Lower leg skin (tissue), 4 donors: ENCODE data around the gene JAG2. TPM values are rescaled to one million over a fixed set of nuclear protein-coding genes. Genes with fewer than 3 reads are reported as not detected.

ENCODE experiments used
- DNase-seq, 2 donors: peaks; one replicate each; pipeline ENCODE4 v3.0.0-alpha.2; 2019; ENCODE audit warnings: low spot score in 2 of 2
- H3K4me3 ChIP-seq: fragments of 200-600 bp; sonication (generic); 2 replicates; pipeline ENCODE4 v1.5.1; 2017; ENCODE audit warnings: mild to moderate bottlenecking, low read depth; ENCODE audit not compliant: poor library complexity, severe bottlenecking
- POLR2A ChIP-seq, 2 donors: fragments of 450-650 bp; IDR thresholded peaks; one replicate each; pipeline ENCODE4 v1.6.1; 2016 to 2017; ENCODE audit warnings: antibody characterized with exemption in 2 of 2, mild to moderate bottlenecking in 1 of 2, moderate library complexity in 1 of 2
- WGBS, 2 donors: methylation state at CpG; one replicate each; pipeline ENCODE4 v1.1.5; 2018; 5-methylcytosine and 5-hydroxymethylcytosine counted together
- intact Hi-C: fragments of 100-400 bp; cut with DNase I; formaldehyde crosslinking; loops from one replicate; pipeline ENCODE4 v1.15.0; 2023; ENCODE audit warnings: low total_unique reads
- total RNA-seq, 4 donors: library from RNA; depleted of rRNA; stranded (reverse); fragments of >200 nt; gene quantifications; one replicate each; pipeline ENCODE4 v1.1.0, GENCODE V29; 2016
- TF ChIP-seq, protein P1 (sequence below), 3 donors: fragments of 450-650 bp; IDR thresholded peaks; one replicate each; pipeline ENCODE4 v1.5.1; 2016; ENCODE audit warnings: antibody characterized with exemption in 3 of 3, mild to moderate bottlenecking in 3 of 3, moderate library complexity in 2 of 3

Gene JAG2
- total RNA-seq, 4 donors from 2014 or later: 50.4 to 96.1 (median 63.1) TPM

DNA sequence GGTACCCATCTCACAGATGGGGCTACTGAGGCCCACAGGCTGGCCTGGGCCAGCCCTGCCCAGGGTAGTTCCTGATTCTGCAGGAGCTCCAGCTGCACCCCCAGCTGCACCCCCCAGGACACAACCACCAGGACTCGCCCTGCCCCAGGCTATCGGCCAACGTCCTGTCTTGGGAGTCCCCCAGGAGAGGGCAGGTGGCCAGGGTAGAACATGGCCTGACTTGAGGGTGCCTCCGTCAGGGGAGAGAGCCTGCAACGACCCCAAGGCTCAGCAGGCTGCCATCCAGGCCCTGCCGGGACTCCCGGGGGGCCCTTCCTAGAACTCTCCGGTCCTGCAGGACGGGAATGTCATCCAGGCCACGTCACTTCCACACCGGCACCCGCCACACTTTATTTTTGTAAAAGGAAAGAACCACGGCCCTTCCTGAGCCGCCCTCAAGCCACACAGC is 15.8 kb downstream of the JAG2 start:
- DNase-seq: no peak
- no peak for TF ChIP-seq POLR2A (IDR thresholded peaks at IDR 0.05)
- TF ChIP-seq, protein P1, sequence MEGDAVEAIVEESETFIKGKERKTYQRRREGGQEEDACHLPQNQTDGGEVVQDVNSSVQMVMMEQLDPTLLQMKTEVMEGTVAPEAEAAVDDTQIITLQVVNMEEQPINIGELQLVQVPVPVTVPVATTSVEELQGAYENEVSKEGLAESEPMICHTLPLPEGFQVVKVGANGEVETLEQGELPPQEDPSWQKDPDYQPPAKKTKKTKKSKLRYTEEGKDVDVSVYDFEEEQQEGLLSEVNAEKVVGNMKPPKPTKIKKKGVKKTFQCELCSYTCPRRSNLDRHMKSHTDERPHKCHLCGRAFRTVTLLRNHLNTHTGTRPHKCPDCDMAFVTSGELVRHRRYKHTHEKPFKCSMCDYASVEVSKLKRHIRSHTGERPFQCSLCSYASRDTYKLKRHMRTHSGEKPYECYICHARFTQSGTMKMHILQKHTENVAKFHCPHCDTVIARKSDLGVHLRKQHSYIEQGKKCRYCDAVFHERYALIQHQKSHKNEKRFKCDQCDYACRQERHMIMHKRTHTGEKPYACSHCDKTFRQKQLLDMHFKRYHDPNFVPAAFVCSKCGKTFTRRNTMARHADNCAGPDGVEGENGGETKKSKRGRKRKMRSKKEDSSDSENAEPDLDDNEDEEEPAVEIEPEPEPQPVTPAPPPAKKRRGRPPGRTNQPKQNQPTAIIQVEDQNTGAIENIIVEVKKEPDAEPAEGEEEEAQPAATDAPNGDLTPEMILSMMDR (IDR thresholded peaks at IDR 0.05): no peak
- H3K4me3 ChIP-seq: no peak overlapping the region
- 73 to 77% methylated on average over 11 to 14 of the region's 14 CpGs for WGBS, 2 donors
- intact Hi-C loops: no loop called here

DNA sequence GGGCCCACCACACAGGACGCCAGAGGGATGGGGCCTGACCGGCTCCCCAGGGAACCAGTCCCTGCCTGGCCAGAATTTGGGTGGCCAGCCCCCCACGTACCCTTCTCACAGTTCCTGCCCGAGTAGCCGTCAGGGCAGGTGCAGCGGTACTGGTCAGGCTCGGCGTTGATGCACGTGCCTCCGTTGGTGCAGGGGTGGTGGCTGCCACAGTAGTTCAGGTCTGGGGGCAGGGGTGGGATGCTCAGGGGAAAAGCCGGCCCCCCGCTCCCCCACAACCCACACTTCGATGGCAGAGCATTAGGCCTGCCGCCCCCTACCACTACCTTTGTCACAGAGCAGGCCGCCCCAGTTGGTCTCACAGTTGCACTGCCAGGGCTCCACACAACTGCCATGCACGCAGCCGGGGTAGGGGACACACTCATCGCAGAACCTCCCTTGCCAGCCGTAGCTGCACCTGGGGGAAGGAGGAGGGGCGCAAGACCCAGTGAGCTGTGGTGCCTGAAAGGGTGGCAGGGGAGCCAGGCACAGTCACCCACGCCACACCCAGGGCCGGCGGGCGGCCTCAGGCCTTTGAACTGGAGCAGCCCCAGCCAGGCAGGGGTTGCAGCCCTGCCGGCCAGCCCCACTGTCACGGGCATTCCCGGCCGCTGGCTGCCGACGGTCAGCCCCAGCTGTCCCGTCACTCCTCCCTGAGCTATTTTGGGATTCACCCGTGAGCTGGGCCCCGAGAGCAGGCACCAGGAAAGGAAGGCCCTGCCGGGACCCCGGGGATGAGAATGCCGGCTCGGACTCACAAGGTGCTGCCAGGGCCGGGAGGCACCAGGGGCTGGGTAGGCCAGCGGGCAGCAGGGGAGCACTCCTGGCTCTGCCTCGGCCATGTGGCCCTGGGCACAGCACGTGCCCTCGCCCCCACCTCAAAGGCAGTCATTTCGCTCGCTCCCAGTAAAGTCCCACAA is 16.5 kb downstream of the JAG2 start:
- no peak for TF ChIP-seq POLR2A (IDR thresholded peaks at IDR 0.05)
- TF ChIP-seq, protein P1 (IDR thresholded peaks at IDR 0.05): no peak
- DNase-seq: no peak
- 87 to 93% methylated on average over 32 to 33 of the region's 44 CpGs for WGBS, 2 donors
- intact Hi-C loops: no loop called here
- H3K4me3 ChIP-seq: no peak overlapping the region

DNA sequence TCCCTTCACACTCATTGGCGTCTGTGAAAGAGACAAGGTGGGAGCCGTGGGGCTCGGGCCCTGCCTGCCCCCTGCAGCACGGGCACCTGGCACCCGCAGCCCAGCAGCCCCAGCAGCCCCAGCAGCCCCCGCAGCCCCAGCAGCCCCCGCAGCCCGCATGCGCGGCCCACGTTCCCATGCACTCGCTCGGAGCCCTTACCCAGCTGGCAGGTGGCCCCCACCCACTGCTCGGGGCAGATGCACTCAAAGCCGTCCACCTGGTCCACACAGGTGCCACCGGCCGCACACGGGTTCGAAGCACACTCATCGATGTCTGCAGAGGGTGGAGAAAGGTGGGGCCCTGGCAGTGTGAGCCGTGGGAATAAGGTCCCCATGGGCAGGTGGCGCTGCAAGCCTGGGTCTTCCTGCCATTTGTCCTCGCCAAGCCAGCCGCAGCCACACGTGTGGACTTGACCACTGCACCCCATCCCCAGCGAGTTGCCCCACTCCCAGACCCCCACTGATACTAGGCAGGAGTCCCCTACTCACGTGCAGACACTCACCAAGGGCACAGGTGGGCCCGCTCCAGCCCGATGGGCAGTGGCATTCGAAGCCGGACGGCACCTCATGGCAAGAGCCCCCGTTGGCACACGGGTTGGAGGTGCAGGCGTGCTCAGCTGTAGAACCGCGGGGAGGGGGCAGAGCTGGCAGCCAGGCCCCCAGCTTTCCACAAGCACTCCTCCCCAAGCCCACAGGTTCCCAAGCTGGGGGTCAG is 17.3 kb downstream of the JAG2 start:
- H3K4me3 ChIP-seq: no peak overlapping the region
- intact Hi-C loops: no loop called here
- DNase-seq: no peak
- WGBS, 2 donors: 83 to 87% methylated on average over 28 to 31 of the region's 37 CpGs
- no peak for TF ChIP-seq POLR2A (IDR thresholded peaks at IDR 0.05)
- TF ChIP-seq, protein P1 (IDR thresholded peaks at IDR 0.05): no peak

DNA sequence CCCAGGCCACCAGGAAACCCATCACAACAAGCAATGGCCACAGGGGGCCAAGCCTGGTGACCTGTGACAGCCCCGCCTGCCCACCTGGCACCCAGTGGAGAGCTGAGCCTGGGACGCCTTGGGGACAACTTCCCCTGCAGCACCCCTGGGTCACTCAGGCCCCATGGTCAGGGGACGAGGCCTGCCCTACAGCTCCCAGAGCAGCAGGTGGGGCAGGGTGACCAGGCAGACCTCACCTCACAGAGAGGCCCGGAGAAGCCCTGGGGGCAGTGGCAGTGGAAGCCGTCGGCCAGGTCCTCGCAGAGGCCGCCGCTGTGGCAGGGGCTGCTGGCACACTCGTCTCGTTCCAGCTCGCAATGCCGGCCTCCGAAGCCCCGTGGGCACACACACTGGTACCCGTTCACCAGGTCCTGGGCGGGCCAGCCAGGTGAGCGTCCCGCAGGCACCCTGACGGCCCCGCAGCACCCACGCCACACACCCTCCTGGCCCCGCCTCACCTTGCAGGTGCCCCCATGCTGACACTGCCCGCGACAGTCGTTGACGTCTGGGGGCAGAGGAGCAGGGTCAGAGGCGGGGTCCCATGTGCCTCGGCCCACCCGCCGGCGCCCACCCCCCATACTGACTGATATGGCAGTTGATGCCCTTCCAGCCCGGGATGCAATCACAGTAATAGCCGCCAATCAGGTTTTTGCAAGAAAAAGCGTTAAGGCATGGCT is 18.1 kb downstream of the JAG2 start:
- TF ChIP-seq, protein P1 (IDR thresholded peaks at IDR 0.05): no peak
- TF ChIP-seq POLR2A (IDR thresholded peaks at IDR 0.05): no peak
- H3K4me3 ChIP-seq: no peak overlapping the region
- DNase-seq: no peak
- 80 to 81% methylated on average over 26 to 34 of the region's 35 CpGs for WGBS, 2 donors
- intact Hi-C loops: no loop called here

DNA sequence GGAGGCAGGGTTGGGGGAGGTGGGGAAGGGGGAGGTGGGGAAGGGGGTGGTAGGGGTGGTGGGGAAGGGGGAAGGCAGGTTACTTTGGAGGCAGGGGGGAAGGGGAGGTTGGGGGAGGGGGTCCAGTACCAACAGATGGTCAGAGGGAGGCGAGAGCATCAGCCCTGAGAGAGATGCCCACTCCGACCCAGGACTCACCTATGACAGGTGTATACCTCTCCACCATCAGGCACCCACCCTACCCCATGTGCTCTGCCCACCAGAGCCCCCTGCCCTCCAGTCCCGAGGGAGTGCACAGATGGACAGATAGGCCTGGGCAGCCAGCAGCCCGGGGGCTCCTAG is 18.6 kb downstream of the JAG2 start:
- no peak for DNase-seq
- intact Hi-C loops: no loop called here
- WGBS, 2 donors: 86 to 87% methylated on average over 3 to 4 of the region's 4 CpGs
- no peak overlapping the region for H3K4me3 ChIP-seq
- TF ChIP-seq POLR2A (IDR thresholded peaks at IDR 0.05): no peak
- TF ChIP-seq, protein P1 (IDR thresholded peaks at IDR 0.05): no peak
